ENCODE measurements around the gene ISX. TPM values are rescaled to one million over a fixed set of nuclear protein-coding genes. Genes with fewer than 3 reads are reported as not detected.

Gene ISX
- total RNA-seq, 4 donors from 2014 or later = 0.34 TPM; not detected in 3

- Histone ChIP-seq H3K9me3 (no peaks in the 10 kb centered on the region), H3K4me1 (no peaks in the 10 kb centered on the region), H3K27me3 (peaks cover 7 to 15% (median 11%) of the 10 kb centered on the region in 3 donors), H3K36me3 (no peaks in the 10 kb centered on the region), H3K4me3 (no peak overlapping the region), H3K27ac (no peak overlapping the region)
- ATAC-seq (no peak), DNase-seq (no peak)
- intact Hi-C loops (cut with DNase I; ENCODE audit: low total_unique reads) = no loop called here
- TF ChIP-seq CTCF (IDR thresholded peaks at IDR 0.05 in 4 of 5, conservative IDR thresholded peaks at IDR 0.05 in 1 of 5) (no peak), POLR2A (IDR thresholded peaks at IDR 0.05) (no peak)
- in situ Hi-C loops (cut with MboI; ENCODE audit: low sequenced_read_pairs in 4 of 4) = no loop called here
Observed at GRCh38 chr22:35043252-35043933, 22.6 kb upstream of the ISX start.

DNA sequence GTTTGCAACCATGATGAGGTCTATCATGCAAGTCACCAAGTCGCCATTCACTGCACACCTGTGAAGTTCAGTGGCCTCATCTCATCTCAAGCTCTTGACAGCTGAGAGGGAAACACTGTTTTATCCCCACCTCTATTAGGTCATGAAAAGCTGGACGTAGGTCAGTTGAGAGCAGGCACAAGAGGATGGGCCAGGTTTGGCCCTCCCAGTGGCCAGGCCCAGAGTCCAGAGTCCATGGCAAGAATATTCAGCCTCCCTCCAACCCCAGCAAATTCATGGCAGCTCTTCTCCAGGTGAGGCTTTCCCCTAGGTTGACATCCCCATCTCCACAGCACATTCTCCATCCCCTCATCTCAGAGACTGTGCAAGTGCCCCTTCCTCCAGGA, 22.0 kb upstream of the ISX start:
- peaks cover 7 to 15% (median 11%) of the 10 kb centered on the region in 3 donors for H3K27me3 ChIP-seq
- TF ChIP-seq POLR2A (IDR thresholded peaks at IDR 0.05) (no peak), CTCF (IDR thresholded peaks at IDR 0.05 in 4 of 5, conservative IDR thresholded peaks at IDR 0.05 in 1 of 5) (no peak)
- no peaks in the 10 kb centered on the region for H3K9me3 ChIP-seq
- H3K27ac ChIP-seq = no peak overlapping the region
- H3K36me3 ChIP-seq = no peaks in the 10 kb centered on the region
- H3K4me3 ChIP-seq = no peak overlapping the region
- DNase-seq (no peak), ATAC-seq (no peak)
- H3K4me1 ChIP-seq = no peaks in the 10 kb centered on the region
- in situ Hi-C loops (cut with MboI; ENCODE audit: low sequenced_read_pairs in 4 of 4) = no loop called here
- intact Hi-C loops (cut with DNase I; ENCODE audit: low total_unique reads) = no loop called here

GRCh38 chr22:35044607-35045390, 21.2 kb upstream of the ISX start:
- peaks cover 7 to 15% (median 11%) of the 10 kb centered on the region in 3 donors for H3K27me3 ChIP-seq
- H3K4me3 ChIP-seq = no peak overlapping the region
- no peak overlapping the region for H3K27ac ChIP-seq
- DNase-seq (no peak), ATAC-seq (no peak)
- TF ChIP-seq CTCF (IDR thresholded peaks at IDR 0.05 in 4 of 5, conservative IDR thresholded peaks at IDR 0.05 in 1 of 5) (no peak), POLR2A (IDR thresholded peaks at IDR 0.05) (no peak)
- no peaks in the 10 kb centered on the region for H3K4me1 ChIP-seq
- no peaks in the 10 kb centered on the region for H3K9me3 ChIP-seq
- intact Hi-C loops (cut with DNase I; ENCODE audit: low total_unique reads) = no loop called here
- in situ Hi-C loops (cut with MboI; ENCODE audit: low sequenced_read_pairs in 4 of 4) = no loop called here
- H3K36me3 ChIP-seq = no peaks in the 10 kb centered on the region

DNA sequence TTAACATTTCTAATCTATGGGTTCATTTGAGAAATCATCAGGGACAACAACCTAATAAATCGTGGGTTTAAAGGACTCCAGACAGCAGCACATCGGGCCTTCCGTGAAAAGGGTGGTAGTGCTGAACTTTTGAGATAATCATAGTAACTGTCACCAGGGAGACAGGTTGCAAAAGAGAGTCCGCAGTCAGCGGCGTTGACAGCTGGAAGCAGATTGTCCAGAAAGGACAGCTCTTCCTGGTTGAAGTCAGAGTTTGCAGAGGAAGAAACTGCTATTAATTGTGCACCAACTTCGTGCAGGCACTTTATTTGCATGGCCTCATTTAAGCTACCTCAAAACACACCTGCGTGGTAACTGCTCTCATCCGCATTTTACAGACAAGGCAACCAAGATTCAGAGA, 20.5 kb upstream of the ISX start:
- TF ChIP-seq POLR2A (IDR thresholded peaks at IDR 0.05) (no peak), CTCF (IDR thresholded peaks at IDR 0.05 in 4 of 5, conservative IDR thresholded peaks at IDR 0.05 in 1 of 5) (no peak)
- Histone ChIP-seq H3K36me3 (no peaks in the 10 kb centered on the region), H3K4me1 (no peaks in the 10 kb centered on the region), H3K27me3 (peaks cover 7 to 15% (median 11%) of the 10 kb centered on the region in 3 donors), H3K4me3 (no peak overlapping the region), H3K9me3 (no peaks in the 10 kb centered on the region), H3K27ac (no peak overlapping the region)
- ATAC-seq (no peak), DNase-seq (no peak)
- in situ Hi-C loops (cut with MboI; ENCODE audit: low sequenced_read_pairs in 4 of 4) = no loop called here
- intact Hi-C loops (cut with DNase I; ENCODE audit: low total_unique reads) = no loop called here

All from gastrocnemius medialis (tissue), 4 donors.